ENCODE results near the gene LAS1L.

DNA sequence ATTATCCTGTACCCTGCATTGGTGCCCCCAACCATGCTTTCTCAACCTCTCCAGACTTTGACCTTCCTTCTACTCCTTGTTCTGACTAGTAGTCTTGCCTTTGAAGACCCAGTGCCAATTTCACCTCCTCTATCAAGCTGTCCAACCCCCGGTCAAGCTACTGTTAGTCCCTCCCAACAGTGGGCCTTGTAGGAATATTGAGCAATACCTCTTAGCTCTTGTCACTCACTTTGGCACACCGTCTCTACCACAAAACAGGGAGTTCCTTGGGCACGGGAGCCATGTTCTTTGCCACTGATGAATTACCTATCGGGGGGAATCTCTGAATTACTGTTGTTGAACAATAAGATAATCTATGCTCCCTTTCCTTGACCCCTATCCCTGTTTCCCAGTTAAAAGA is 25.2 kb downstream of the LAS1L start:
- TF ChIP-seq, protein P1, sequence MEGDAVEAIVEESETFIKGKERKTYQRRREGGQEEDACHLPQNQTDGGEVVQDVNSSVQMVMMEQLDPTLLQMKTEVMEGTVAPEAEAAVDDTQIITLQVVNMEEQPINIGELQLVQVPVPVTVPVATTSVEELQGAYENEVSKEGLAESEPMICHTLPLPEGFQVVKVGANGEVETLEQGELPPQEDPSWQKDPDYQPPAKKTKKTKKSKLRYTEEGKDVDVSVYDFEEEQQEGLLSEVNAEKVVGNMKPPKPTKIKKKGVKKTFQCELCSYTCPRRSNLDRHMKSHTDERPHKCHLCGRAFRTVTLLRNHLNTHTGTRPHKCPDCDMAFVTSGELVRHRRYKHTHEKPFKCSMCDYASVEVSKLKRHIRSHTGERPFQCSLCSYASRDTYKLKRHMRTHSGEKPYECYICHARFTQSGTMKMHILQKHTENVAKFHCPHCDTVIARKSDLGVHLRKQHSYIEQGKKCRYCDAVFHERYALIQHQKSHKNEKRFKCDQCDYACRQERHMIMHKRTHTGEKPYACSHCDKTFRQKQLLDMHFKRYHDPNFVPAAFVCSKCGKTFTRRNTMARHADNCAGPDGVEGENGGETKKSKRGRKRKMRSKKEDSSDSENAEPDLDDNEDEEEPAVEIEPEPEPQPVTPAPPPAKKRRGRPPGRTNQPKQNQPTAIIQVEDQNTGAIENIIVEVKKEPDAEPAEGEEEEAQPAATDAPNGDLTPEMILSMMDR (IDR thresholded peaks at IDR 0.05): no peak
- TF ChIP-seq POLR2AphosphoS5 (IDR thresholded peaks at IDR 0.05; ENCODE audit: insufficient read depth in 1 of 2, low read depth in 1 of 2): no peak

Measured in vagina (tissue), 2 donors.